ENCODE data around the gene CSF3R. TPM values are rescaled to one million over a fixed set of nuclear protein-coding genes. Genes with fewer than 3 reads are reported as not detected.

CSF3R gene
- total RNA-seq (11.6 and 19.7 TPM in 2 replicates), polyA plus RNA-seq (22.3 and 31.1 TPM in 2 replicates)

DNA sequence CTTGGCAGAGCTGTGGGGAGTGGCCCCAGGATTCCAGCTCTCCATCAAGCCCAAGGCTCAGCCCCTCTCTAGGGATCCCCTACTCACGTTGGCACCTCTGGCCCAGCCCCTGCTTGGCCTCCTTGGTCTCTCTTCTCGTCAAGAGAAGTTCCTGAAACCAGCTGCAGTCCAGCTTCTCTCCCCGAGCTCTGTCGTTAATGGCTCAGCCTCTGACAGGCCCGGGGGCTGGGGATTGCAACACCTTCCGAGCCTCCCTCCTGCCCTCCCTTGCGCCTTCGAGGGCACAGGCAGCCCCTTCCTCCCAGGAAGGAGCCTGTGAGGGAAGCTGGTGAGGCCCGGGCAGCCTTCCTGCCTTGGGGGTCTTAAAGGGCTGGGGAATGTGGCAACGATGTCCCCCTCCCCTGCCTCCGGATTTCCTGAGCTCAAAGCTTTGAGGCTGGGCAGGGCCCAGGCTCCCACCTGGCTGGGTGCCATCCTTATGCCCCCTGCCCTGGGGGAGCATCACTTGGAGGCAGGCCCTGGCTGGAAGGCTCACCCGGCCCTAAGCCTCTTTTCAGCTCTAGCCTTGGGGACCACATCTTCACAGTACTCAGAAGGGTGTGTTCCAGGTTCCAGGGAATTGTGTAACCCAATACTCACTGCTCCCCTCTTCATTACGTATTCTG, at the start of gene CSF3R:
Gene CSF3R (minus strand): TSS at position 190 of the 665 bp plus-strand sequence. CDS start 3,417 bp downstream, outside the sequence.
- WGBS (ENCODE audit: low lambda C conversion rate, missing lambda C conversion rate) = 39% methylated on average over 13 of the region's 13 CpGs
- TF ChIP-seq, protein P1, sequence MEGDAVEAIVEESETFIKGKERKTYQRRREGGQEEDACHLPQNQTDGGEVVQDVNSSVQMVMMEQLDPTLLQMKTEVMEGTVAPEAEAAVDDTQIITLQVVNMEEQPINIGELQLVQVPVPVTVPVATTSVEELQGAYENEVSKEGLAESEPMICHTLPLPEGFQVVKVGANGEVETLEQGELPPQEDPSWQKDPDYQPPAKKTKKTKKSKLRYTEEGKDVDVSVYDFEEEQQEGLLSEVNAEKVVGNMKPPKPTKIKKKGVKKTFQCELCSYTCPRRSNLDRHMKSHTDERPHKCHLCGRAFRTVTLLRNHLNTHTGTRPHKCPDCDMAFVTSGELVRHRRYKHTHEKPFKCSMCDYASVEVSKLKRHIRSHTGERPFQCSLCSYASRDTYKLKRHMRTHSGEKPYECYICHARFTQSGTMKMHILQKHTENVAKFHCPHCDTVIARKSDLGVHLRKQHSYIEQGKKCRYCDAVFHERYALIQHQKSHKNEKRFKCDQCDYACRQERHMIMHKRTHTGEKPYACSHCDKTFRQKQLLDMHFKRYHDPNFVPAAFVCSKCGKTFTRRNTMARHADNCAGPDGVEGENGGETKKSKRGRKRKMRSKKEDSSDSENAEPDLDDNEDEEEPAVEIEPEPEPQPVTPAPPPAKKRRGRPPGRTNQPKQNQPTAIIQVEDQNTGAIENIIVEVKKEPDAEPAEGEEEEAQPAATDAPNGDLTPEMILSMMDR (IDR thresholded peaks at IDR 0.05; ENCODE audit: poor library complexity) = no peak
- TF ChIP-seq EZH2phosphoT487 (IDR thresholded peaks at IDR 0.05; ENCODE audit: low read depth, severe bottlenecking, unreplicated experiment) = no peak
- no peak for TF ChIP-seq EZH2 (IDR thresholded peaks at IDR 0.05; ENCODE audit: borderline replicate concordance)
- DNase-seq (ENCODE audit: low spot score) = no peak
- Histone ChIP-seq H3K27me3 (no peaks in the 10 kb centered on the region), H3K27ac (peak within 1 kb of the TSS; percentile 72), H3K4me1 (ENCODE audit: insufficient read depth) (peaks cover 18% of the 10 kb centered on the region), H3K4me3 (no peak within 1 kb of the TSS), H3K9me2 (replicated peaks; ENCODE audit: insufficient read depth) (no peaks in the 10 kb centered on the region), H3K9me3 (ENCODE audit: low read depth) (no peaks in the 10 kb centered on the region), H3K79me2 (no peaks in the 10 kb centered on the region), H3K4me2 (peak within 1 kb of the TSS; percentile 65), H2AFZ (peak within 1 kb of the TSS; percentile 75), H3K36me3 (replicated peaks; ENCODE audit: insufficient read depth, low read depth) (no peaks in the 10 kb centered on the region), H4K20me1 (ENCODE audit: insufficient read depth, poor library complexity, severe bottlenecking) (no peaks in the 10 kb centered on the region)

DNA sequence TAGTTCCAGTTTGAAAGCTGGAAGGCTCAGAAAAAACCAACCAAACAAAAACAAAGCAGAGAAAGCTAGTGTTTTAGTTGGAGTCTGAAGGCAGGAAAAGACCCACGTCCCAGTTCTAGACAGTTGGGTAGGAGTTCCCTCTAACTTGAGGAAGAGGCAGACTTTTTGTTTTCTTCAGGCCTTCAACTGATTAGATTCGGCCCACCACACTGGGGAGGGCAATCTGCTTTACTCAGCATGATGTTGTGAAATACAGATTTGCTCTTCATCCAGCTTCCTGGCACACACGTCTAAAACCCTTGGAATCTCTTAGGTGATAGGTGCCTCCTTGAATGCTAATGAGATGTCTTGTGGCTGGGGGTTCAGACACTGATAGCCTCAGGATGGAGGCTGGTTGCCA, 49.1 kb upstream of the CSF3R start:
- H3K9me3 ChIP-seq (ENCODE audit: low read depth) = no peaks in the 10 kb centered on the region
- no peak overlapping the region for H3K27ac ChIP-seq
- H3K79me2 ChIP-seq = no peaks in the 10 kb centered on the region
- no peaks in the 10 kb centered on the region for H4K20me1 ChIP-seq (ENCODE audit: insufficient read depth, poor library complexity, severe bottlenecking)
- no peak for DNase-seq (ENCODE audit: low spot score)
- H3K4me1 ChIP-seq (ENCODE audit: insufficient read depth) = no peaks in the 10 kb centered on the region
- H3K27me3 ChIP-seq = no peaks in the 10 kb centered on the region
- H3K9me2 ChIP-seq (replicated peaks; ENCODE audit: insufficient read depth) = no peaks in the 10 kb centered on the region
- no peaks in the 10 kb centered on the region for H3K36me3 ChIP-seq (replicated peaks; ENCODE audit: insufficient read depth, low read depth)
- no peak for TF ChIP-seq EZH2 (IDR thresholded peaks at IDR 0.05; ENCODE audit: borderline replicate concordance)
- TF ChIP-seq EZH2phosphoT487 (IDR thresholded peaks at IDR 0.05; ENCODE audit: low read depth, severe bottlenecking, unreplicated experiment) = no peak
- TF ChIP-seq, protein P1 (IDR thresholded peaks at IDR 0.05; ENCODE audit: poor library complexity) = no peak
- H3K4me2 ChIP-seq = no peak overlapping the region
- no peak overlapping the region for H3K4me3 ChIP-seq
- 79% methylated on average over 3 of the region's 3 CpGs for WGBS (ENCODE audit: low lambda C conversion rate, missing lambda C conversion rate)
- H2AFZ ChIP-seq = no peak overlapping the region

DNA sequence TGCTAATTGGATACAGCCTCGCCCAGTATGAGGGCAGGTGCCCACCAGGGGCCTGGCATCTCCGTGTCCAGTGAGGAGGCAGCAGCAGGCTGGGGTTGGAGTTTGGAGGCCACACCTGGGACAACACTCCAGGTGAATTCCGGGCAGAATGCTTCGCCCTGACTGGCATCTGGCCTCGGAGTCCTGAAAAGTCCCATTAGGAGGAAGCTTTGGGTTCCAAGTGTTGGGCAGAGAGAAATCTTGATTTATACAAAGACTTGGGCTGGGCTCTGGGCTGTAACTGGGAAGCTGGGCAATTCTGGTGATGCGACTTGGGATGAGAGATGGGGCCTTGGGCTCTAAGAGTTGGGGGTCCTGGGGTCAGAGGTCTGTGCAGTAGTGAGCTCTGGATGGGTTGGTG, 48.1 kb upstream of the CSF3R start:
- Histone ChIP-seq H3K36me3 (replicated peaks; ENCODE audit: insufficient read depth, low read depth) (no peaks in the 10 kb centered on the region), H3K9me3 (ENCODE audit: low read depth) (no peaks in the 10 kb centered on the region), H3K4me1 (ENCODE audit: insufficient read depth) (no peaks in the 10 kb centered on the region), H3K79me2 (no peaks in the 10 kb centered on the region), H3K9me2 (replicated peaks; ENCODE audit: insufficient read depth) (no peaks in the 10 kb centered on the region), H3K4me2 (no peak overlapping the region), H4K20me1 (ENCODE audit: insufficient read depth, poor library complexity, severe bottlenecking) (no peaks in the 10 kb centered on the region), H3K4me3 (no peak overlapping the region), H3K27ac (no peak overlapping the region), H2AFZ (no peak overlapping the region), H3K27me3 (no peaks in the 10 kb centered on the region)
- WGBS (ENCODE audit: low lambda C conversion rate, missing lambda C conversion rate) = 87% methylated on average over 4 of the region's 6 CpGs
- DNase-seq (ENCODE audit: low spot score) = no peak
- TF ChIP-seq EZH2phosphoT487 (IDR thresholded peaks at IDR 0.05; ENCODE audit: low read depth, severe bottlenecking, unreplicated experiment) (no peak), EZH2 (IDR thresholded peaks at IDR 0.05; ENCODE audit: borderline replicate concordance) (no peak)
- TF ChIP-seq, protein P1 (IDR thresholded peaks at IDR 0.05; ENCODE audit: poor library complexity) = no peak

All from hepatocyte (in vitro differentiated cells).